Measurements from ENCODE around the gene KLHL10.

KLHL10 gene

GRCh38 chr17:41892021-41892376 lies 54.4 kb downstream of the KLHL10 start:
- no peak for TF ChIP-seq ZNF274 (IDR thresholded peaks at IDR 0.05; ENCODE audit: low read depth, low read length)
- TF ChIP-seq YY1 (IDR thresholded peaks at IDR 0.05; ENCODE audit: insufficient read depth, insufficient read length): no peak
- no peak for TF ChIP-seq SUZ12 (IDR thresholded peaks at IDR 0.05; ENCODE audit: extremely low read depth, insufficient read depth, insufficient read length)
- Histone ChIP-seq H3K9me3 (ENCODE audit: insufficient read depth, low read length) (no peaks in the 10 kb centered on the region), H3K36me3 (ENCODE audit: insufficient read depth, insufficient read length, low read length) (peaks cover 93% of the 10 kb centered on the region), H3K4me3 (ENCODE audit: insufficient read length, low read depth) (no peak overlapping the region), H3K4me1 (ENCODE audit: insufficient read depth, insufficient read length) (peaks cover 13% of the 10 kb centered on the region), H3K9ac (ENCODE audit: insufficient read length, low read depth) (no peak overlapping the region), H3K27me3 (ENCODE audit: insufficient read depth, insufficient read length) (no peaks in the 10 kb centered on the region)
- DNase-seq (ENCODE audit: low read depth, low spot score): no peak

DNA sequence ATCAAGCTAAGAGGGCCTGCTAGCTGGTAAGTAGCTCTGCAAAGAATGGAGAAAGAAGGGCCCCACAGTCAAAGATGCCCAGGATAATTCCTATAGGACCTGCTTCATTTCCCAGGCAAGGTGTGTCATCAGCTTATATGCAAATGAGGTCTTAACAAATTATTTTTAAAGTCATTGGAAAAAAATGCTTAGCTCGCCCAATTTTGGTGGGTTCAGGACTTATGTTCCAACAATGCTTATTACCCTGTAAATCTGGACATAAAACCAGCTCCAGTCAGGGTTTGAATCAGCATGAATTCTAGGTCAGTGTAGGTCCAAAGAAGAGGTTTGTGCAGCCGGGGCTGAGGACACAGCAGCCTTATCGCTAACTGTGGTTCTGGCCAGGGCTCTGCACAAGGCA lies 55.8 kb downstream of the KLHL10 start:
- no peak overlapping the region for H3K4me3 ChIP-seq (ENCODE audit: insufficient read length, low read depth)
- no peaks in the 10 kb centered on the region for H3K27me3 ChIP-seq (ENCODE audit: insufficient read depth, insufficient read length)
- no peak overlapping the region for H3K9ac ChIP-seq (ENCODE audit: insufficient read length, low read depth)
- no peak for DNase-seq (ENCODE audit: low read depth, low spot score)
- H3K36me3 ChIP-seq (ENCODE audit: insufficient read depth, insufficient read length, low read length): peaks cover 93% of the 10 kb centered on the region
- peaks cover 13% of the 10 kb centered on the region for H3K4me1 ChIP-seq (ENCODE audit: insufficient read depth, insufficient read length)
- no peaks in the 10 kb centered on the region for H3K9me3 ChIP-seq (ENCODE audit: insufficient read depth, low read length)
- TF ChIP-seq YY1 (IDR thresholded peaks at IDR 0.05; ENCODE audit: insufficient read depth, insufficient read length): no peak
- TF ChIP-seq ZNF274 (IDR thresholded peaks at IDR 0.05; ENCODE audit: low read depth, low read length): no peak
- TF ChIP-seq SUZ12 (IDR thresholded peaks at IDR 0.05; ENCODE audit: extremely low read depth, insufficient read depth, insufficient read length): no peak

DNA sequence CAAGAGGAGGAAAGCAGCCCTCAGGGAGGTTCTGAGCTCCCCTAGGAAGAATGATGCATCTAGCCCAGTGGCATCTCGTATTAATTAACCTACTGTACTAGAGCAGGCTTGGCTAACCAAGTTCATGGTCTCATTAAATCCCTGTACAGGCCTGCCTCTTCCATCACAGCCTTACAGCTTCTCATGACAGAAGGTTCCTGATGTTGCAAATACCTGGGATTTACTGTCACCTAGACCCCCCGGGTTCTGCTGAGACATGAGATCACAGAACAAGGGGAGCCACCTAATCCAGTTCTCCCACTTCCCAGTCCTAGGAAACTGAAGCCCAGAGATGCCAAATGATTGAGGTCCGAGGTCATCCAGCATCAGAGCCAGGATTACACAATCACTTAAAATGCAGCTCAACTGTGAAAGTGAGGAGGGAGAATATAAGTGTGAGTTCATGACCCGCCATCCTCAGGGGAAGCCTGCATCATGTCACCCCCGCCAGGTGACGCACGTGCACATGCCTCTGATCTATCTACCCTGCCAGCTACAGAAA lies 57.2 kb downstream of the KLHL10 start:
- TF ChIP-seq YY1 (IDR thresholded peaks at IDR 0.05; ENCODE audit: insufficient read depth, insufficient read length) (no peak), SUZ12 (IDR thresholded peaks at IDR 0.05; ENCODE audit: extremely low read depth, insufficient read depth, insufficient read length) (no peak), ZNF274 (IDR thresholded peaks at IDR 0.05; ENCODE audit: low read depth, low read length) (no peak)
- no peaks in the 10 kb centered on the region for H3K9me3 ChIP-seq (ENCODE audit: insufficient read depth, low read length)
- H3K9ac ChIP-seq (ENCODE audit: insufficient read length, low read depth): no peak overlapping the region
- peaks cover 94% of the 10 kb centered on the region for H3K36me3 ChIP-seq (ENCODE audit: insufficient read depth, insufficient read length, low read length)
- peaks cover 13% of the 10 kb centered on the region for H3K4me1 ChIP-seq (ENCODE audit: insufficient read depth, insufficient read length)
- no peak overlapping the region for H3K4me3 ChIP-seq (ENCODE audit: insufficient read length, low read depth)
- no peak for DNase-seq (ENCODE audit: low read depth, low spot score)
- no peaks in the 10 kb centered on the region for H3K27me3 ChIP-seq (ENCODE audit: insufficient read depth, insufficient read length)

GRCh38 chr17:41895617-41896016 lies 58.0 kb downstream of the KLHL10 start:
- Histone ChIP-seq H3K4me3 (ENCODE audit: insufficient read length, low read depth) (no peak overlapping the region), H3K4me1 (ENCODE audit: insufficient read depth, insufficient read length) (peaks cover 13% of the 10 kb centered on the region), H3K27me3 (ENCODE audit: insufficient read depth, insufficient read length) (no peaks in the 10 kb centered on the region), H3K9ac (ENCODE audit: insufficient read length, low read depth) (no peak overlapping the region), H3K9me3 (ENCODE audit: insufficient read depth, low read length) (no peaks in the 10 kb centered on the region), H3K36me3 (ENCODE audit: insufficient read depth, insufficient read length, low read length) (peaks cover 95% of the 10 kb centered on the region)
- no peak for TF ChIP-seq YY1 (IDR thresholded peaks at IDR 0.05; ENCODE audit: insufficient read depth, insufficient read length)
- TF ChIP-seq ZNF274 (IDR thresholded peaks at IDR 0.05; ENCODE audit: low read depth, low read length): no peak
- TF ChIP-seq SUZ12 (IDR thresholded peaks at IDR 0.05; ENCODE audit: extremely low read depth, insufficient read depth, insufficient read length): no peak
- no peak for DNase-seq (ENCODE audit: low read depth, low spot score)

DNA sequence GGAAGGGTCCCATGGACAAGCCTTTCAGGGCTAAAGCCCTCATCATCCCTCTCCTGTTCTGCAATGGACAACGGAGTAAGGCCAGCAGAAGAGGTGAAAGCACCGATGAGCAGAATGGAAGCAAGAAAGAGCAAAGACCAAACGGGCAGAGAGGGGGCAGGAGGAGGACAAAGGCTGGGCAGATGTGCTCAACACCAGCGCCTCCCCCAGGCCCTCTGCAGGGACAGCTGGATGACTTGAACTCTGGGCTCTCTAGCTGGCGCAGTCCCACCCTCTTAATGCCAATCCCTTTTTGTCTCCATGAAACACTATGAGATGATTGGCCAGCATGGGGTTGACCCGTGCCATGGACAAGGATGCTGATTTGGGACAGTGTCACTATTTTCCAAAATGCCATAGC lies 59.1 kb downstream of the KLHL10 start:
- no peaks in the 10 kb centered on the region for H3K27me3 ChIP-seq (ENCODE audit: insufficient read depth, insufficient read length)
- H3K36me3 ChIP-seq (ENCODE audit: insufficient read depth, insufficient read length, low read length): peaks cover 96% of the 10 kb centered on the region
- H3K4me3 ChIP-seq (ENCODE audit: insufficient read length, low read depth): no peak overlapping the region
- TF ChIP-seq ZNF274 (IDR thresholded peaks at IDR 0.05; ENCODE audit: low read depth, low read length) (no peak), SUZ12 (IDR thresholded peaks at IDR 0.05; ENCODE audit: extremely low read depth, insufficient read depth, insufficient read length) (no peak), YY1 (IDR thresholded peaks at IDR 0.05; ENCODE audit: insufficient read depth, insufficient read length) (no peak)
- H3K9me3 ChIP-seq (ENCODE audit: insufficient read depth, low read length): no peaks in the 10 kb centered on the region
- DNase-seq (ENCODE audit: low read depth, low spot score): no peak
- no peak overlapping the region for H3K9ac ChIP-seq (ENCODE audit: insufficient read length, low read depth)
- peaks cover 13% of the 10 kb centered on the region for H3K4me1 ChIP-seq (ENCODE audit: insufficient read depth, insufficient read length)

Data from NT2/D1 (cell line).